K562 (cell line): ENCODE measurements around the gene KCNN4. TPM values are rescaled to one million over a fixed set of nuclear protein-coding genes. Genes with fewer than 3 reads are reported as not detected.

Experiments used
- ADNP ChIP-seq: fragments of 200-800 bp; sonication (Bioruptor generic); IDR thresholded peaks from 2 replicates; pipeline ENCODE4 v1.6.1; 2016; ENCODE audit warnings: missing genetic modification characterization, missing compliant biosample characterization
- BRD4 ChIP-seq: fragments of 200-600 bp; sonication (generic); IDR thresholded peaks from 2 replicates; pipeline ENCODE4 v1.6.1; 2017; ENCODE audit warnings: inconsistent platforms
- DDX20 ChIP-seq: fragments of 450-650 bp; IDR thresholded peaks from 2 replicates; pipeline ENCODE4 v1.6.1; 2016; ENCODE audit warnings: missing genetic modification characterization, low read depth, mild to moderate bottlenecking, missing compliant biosample characterization, moderate library complexity
- JUN ChIP-seq, 2 experiments: sonication (generic) in 1 of 2; formaldehyde crosslinking in 1 of 2; IDR thresholded peaks; 2 replicates each; pipeline versions ENCODE4 v1.6.1 to v1.8.0; 2012 to 2022; ENCODE audit warnings: borderline replicate concordance in 2 of 2, mild to moderate bottlenecking in 2 of 2, improper control_type of control experiment in 1 of 2, low read depth in 1 of 2, low read length in 1 of 2, missing genetic modification reagents in 1 of 2
- KHSRP ChIP-seq: fragments of 450-650 bp; IDR thresholded peaks from 2 replicates; pipeline ENCODE4 v1.6.1; 2017
- PURB ChIP-seq: sonication (generic); formaldehyde crosslinking; IDR thresholded peaks from 2 replicates; pipeline ENCODE4 v1.9.0; 2021; ENCODE audit warnings: low read depth, mild to moderate bottlenecking, missing genetic modification reagents
- UBTF ChIP-seq, 2 experiments: IDR thresholded peaks; 2 replicates each; pipeline ENCODE4 v1.6.1; 2012; ENCODE audit warnings: improper control_type of control experiment in 2 of 2, low read depth in 2 of 2, low read length in 2 of 2, borderline replicate concordance in 1 of 2
- ZNF384 ChIP-seq: IDR thresholded peaks from 2 replicates; pipeline ENCODE4 v1.6.1; 2012; ENCODE audit warnings: low read depth, low read length, improper control_type of control experiment
- polyA plus RNA-seq, 8 experiments: library from polyadenylated mRNA; depleted of rRNA in 4 of 8; stranded (reverse) in 5 of 8; unstranded in 3 of 8; fragments of >200 nt; fragmentation: Nextera tagmentation in 2 of 8; fragmentation: Illumina TruSeq in 1 of 8; extraction: Ambion mirVana in 2 of 8; extraction: Trizol in 1 of 8; gene quantifications; 2 replicates each; pipeline versions ENCODE4 v1.2.1 to v1.2.3, GENCODE V29; 2011 to 2014; ENCODE audit warnings: inconsistent platforms in 1 of 8, missing spikeins in 1 of 8
- total RNA-seq, 7 experiments: library from RNA; depleted of rRNA in 6 of 7; stranded (reverse); fragments of >200 nt in 6 of 7; fragmentation: Illumina TruSeq in 2 of 7; extraction: Trizol in 2 of 7; gene quantifications; 2 replicates each; pipeline versions ENCODE4 v1.2.1 to v1.2.3, GENCODE V29; 2011 to 2021; ENCODE audit warnings: low replicate concordance in 1 of 7
- TF ChIP-seq, protein P1 (sequence below): sonication (generic); formaldehyde crosslinking; IDR thresholded peaks from 2 replicates; pipeline ENCODE4 v1.8.0; 2022; ENCODE audit warnings: mild to moderate bottlenecking, missing genetic modification reagents
- TF ChIP-seq, protein P2 (sequence below): sonication (generic); formaldehyde crosslinking; IDR thresholded peaks from 2 replicates; pipeline ENCODE4 v1.8.1; 2023; ENCODE audit warnings: mild to moderate bottlenecking, missing genetic modification reagents, moderate library complexity

The KCNN4 gene
- total and polyA plus RNA-seq, 9 of the 15 experiments (the other 6 are each of a cell fraction or from before 2014, with no cell fraction given), result 0.53 to 37.7 (median 25.9) TPM

DNA sequence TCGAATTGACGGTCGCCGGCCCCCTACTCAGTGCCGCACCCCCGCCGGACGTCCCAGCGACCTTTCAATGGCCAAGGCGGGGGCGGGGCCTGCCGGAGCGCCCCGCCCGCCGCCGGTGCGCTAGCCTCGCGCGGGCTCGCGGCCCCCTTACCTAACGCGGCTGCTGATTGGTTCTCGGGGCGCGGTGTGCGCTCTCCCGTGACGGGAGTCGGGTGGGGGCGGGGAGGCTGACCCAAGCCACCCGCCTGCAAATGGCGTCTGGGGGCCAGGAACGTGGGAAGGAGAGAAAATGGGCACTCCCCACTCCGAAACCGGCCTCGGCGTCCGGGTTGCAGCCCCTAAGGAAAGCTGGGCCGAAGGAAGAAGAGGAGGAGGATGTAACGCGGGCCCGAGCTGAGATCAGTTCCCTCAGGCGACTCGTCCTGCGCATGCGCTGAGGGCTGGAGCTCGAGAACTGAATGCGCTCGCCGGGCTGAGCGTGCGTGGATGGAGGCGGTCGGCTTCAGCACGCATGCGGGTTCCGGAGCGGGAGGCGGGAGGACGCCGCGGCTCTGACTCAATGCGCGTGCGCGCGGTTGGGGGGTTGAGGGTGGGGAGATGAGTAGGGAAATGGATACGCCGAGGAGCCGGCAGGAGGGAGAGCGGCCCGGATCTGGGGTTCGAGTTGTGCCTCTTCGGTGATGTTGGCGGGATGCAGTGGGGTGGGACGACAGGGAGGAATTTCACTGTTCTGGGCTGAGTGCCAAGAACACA is 26.1 kb downstream of the KCNN4 start, which contains the start of gene SMG9 (continued):
- TF ChIP-seq ZNF384 (no peak), BRD4 (no peak), UBTF (IDR thresholded peaks at IDR 0.05; ENCODE audit: borderline replicate concordance in 1 of 2, low read depth in 2 of 2, low read length in 2 of 2) (peak in 1 of 2 experiments; percentile 25; a peak in 1 of 4 replicates), PURB (CRISPR knock-in tag) (no peak), JUN (IDR thresholded peaks at IDR 0.05; ENCODE audit: borderline replicate concordance, low read depth, low read length) (no peak), JUN (CRISPR knock-in tag; IDR thresholded peaks at IDR 0.05; ENCODE audit: borderline replicate concordance) (no peak), DDX20 (tag) (no peak), KHSRP (no peak), ADNP (tag) (no peak)
- TF ChIP-seq, protein P1, sequence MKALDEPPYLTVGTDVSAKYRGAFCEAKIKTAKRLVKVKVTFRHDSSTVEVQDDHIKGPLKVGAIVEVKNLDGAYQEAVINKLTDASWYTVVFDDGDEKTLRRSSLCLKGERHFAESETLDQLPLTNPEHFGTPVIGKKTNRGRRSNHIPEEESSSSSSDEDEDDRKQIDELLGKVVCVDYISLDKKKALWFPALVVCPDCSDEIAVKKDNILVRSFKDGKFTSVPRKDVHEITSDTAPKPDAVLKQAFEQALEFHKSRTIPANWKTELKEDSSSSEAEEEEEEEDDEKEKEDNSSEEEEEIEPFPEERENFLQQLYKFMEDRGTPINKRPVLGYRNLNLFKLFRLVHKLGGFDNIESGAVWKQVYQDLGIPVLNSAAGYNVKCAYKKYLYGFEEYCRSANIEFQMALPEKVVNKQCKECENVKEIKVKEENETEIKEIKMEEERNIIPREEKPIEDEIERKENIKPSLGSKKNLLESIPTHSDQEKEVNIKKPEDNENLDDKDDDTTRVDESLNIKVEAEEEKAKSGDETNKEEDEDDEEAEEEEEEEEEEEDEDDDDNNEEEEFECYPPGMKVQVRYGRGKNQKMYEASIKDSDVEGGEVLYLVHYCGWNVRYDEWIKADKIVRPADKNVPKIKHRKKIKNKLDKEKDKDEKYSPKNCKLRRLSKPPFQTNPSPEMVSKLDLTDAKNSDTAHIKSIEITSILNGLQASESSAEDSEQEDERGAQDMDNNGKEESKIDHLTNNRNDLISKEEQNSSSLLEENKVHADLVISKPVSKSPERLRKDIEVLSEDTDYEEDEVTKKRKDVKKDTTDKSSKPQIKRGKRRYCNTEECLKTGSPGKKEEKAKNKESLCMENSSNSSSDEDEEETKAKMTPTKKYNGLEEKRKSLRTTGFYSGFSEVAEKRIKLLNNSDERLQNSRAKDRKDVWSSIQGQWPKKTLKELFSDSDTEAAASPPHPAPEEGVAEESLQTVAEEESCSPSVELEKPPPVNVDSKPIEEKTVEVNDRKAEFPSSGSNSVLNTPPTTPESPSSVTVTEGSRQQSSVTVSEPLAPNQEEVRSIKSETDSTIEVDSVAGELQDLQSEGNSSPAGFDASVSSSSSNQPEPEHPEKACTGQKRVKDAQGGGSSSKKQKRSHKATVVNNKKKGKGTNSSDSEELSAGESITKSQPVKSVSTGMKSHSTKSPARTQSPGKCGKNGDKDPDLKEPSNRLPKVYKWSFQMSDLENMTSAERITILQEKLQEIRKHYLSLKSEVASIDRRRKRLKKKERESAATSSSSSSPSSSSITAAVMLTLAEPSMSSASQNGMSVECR (CRISPR knock-in tag), result no peak; the same call in 1 of the 2 replicates
- TF ChIP-seq, protein P2, sequence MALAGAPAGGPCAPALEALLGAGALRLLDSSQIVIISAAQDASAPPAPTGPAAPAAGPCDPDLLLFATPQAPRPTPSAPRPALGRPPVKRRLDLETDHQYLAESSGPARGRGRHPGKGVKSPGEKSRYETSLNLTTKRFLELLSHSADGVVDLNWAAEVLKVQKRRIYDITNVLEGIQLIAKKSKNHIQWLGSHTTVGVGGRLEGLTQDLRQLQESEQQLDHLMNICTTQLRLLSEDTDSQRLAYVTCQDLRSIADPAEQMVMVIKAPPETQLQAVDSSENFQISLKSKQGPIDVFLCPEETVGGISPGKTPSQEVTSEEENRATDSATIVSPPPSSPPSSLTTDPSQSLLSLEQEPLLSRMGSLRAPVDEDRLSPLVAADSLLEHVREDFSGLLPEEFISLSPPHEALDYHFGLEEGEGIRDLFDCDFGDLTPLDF (CRISPR knock-in tag), result 0 out of 2 replicates have a peak, but pooled peaks have one; percentile 55
